CD4-positive, alpha-beta T cell treated with Interleukin-17A for 4 hours (primary cell): ENCODE data around the gene KIF25.

Source experiments
- DNase-seq: peaks from one replicate; pipeline ENCODE4 v3.0.0-alpha.2; 2020; ENCODE audit warnings: mixed read lengths

Gene KIF25

GRCh38 chr6:168091381-168092264, 94.2 kb downstream of the KIF25 start:
- DNase-seq = no peak

GRCh38 chr6:168092541-168092940, 95.1 kb downstream of the KIF25 start:
- no peak for DNase-seq

GRCh38 chr6:168093071-168093505, 95.6 kb downstream of the KIF25 start:
- no peak for DNase-seq

GRCh38 chr6:168093634-168094033, 96.2 kb downstream of the KIF25 start:
- no peak for DNase-seq
